Kasumi-1 (cell line): ENCODE results near the gene UVRAG.

Source experiments
- DNase-seq, 2 experiments: peaks; one replicate each; lab custom pipeline; 2025; lab: John Stamatoyannopoulos, UW

Gene UVRAG

GRCh38 chr11:75809111-75809510 is 5.9 kb upstream of the UVRAG start:
- DNase-seq, result no peak

- no peak for DNase-seq
These were observed 5.0 kb upstream of the UVRAG start for GRCh38 chr11:75809991-75810390.

- DNase-seq, result no peak
These were observed 4.2 kb upstream of the UVRAG start for GRCh38 chr11:75810637-75811390.

- DNase-seq, result no peak
These were observed 3.5 kb upstream of the UVRAG start for GRCh38 chr11:75811485-75811884.

GRCh38 chr11:75812542-75813040 is 2.4 kb upstream of the UVRAG start:
- no peak for DNase-seq

- DNase-seq, result no peak
These were observed 1.9 kb upstream of the UVRAG start for GRCh38 chr11:75813124-75813523.

- no peak for DNase-seq
These were observed 1.4 kb upstream of the UVRAG start for GRCh38 chr11:75813622-75814039.

GRCh38 chr11:75814363-75814676 is 690 bp upstream of the UVRAG start:
- peak; percentile 76 to 79 for DNase-seq

- peak in 1 of 2 experiments; percentile 17 for DNase-seq
These were observed 547 bp downstream of the UVRAG start for GRCh38 chr11:75815345-75816168.

GRCh38 chr11:75816561-75817239 is 1.7 kb downstream of the UVRAG start:
- peak; percentile 73 to 85 for DNase-seq

GRCh38 chr11:75820645-75821044 is 5.6 kb downstream of the UVRAG start:
- no peak for DNase-seq

- no peak for DNase-seq
These were observed 6.2 kb downstream of the UVRAG start for GRCh38 chr11:75821202-75821601.

GRCh38 chr11:75822541-75822940 is 7.5 kb downstream of the UVRAG start:
- DNase-seq, result no peak

- DNase-seq, result no peak
These were observed 8.4 kb downstream of the UVRAG start for GRCh38 chr11:75823415-75823814.

- no peak for DNase-seq
These were observed 8.9 kb downstream of the UVRAG start for GRCh38 chr11:75823946-75824345.

GRCh38 chr11:75826461-75827230 is 11.6 kb downstream of the UVRAG start:
- no peak for DNase-seq

- DNase-seq, result no peak
These were observed 12.6 kb downstream of the UVRAG start for GRCh38 chr11:75827562-75827961.

GRCh38 chr11:75831915-75832502 is 17.0 kb downstream of the UVRAG start:
- no peak for DNase-seq

GRCh38 chr11:75834728-75835127 is 19.7 kb downstream of the UVRAG start:
- DNase-seq, result no peak

GRCh38 chr11:75836417-75836816 is 21.4 kb downstream of the UVRAG start:
- peak; percentile 46 to 67 for DNase-seq

GRCh38 chr11:75839851-75840250 is 24.8 kb downstream of the UVRAG start:
- DNase-seq, result no peak
